Nucleus accumbens (tissue), 56 donors: ENCODE data around the gene CASD1.
A peak's percentile ranks its signal among the peaks of the same experiment; 100 is the strongest.

Experiments used
- DNase-seq, 56 donors: peaks; one replicate each; lab custom pipeline; 2025; lab: John Stamatoyannopoulos, UW

The CASD1 gene

GRCh38 chr7:94509264-94509886, at the start of gene CASD1:
Gene CASD1, plus strand, starts transcription at chr7:94509809. Its CDS starts 276 bp downstream, at chr7:94510085.
- peak in 52 of 56 donors; percentile 8 to 87 (median 64) for DNase-seq

DNA sequence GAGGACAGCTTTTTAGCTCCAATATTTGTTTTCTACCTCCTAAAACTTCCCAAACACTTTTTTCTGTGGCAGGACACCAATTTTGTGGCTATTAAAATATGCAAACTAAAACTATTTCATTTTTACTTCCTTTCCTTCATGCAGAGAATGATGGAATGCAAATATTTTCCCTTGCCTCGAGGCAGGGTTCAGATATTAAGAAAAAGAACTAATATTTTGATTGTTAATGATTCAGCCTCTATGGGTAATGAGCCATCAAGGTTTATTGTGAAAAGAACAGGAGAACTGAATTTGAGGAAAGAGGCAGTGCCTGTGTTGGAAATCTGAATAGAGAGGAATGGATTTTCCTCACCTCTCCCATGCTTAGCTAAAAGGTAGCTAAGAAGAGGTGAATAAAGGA, 43.1 kb upstream of the CASD1 start:
- DNase-seq: no peak

DNA sequence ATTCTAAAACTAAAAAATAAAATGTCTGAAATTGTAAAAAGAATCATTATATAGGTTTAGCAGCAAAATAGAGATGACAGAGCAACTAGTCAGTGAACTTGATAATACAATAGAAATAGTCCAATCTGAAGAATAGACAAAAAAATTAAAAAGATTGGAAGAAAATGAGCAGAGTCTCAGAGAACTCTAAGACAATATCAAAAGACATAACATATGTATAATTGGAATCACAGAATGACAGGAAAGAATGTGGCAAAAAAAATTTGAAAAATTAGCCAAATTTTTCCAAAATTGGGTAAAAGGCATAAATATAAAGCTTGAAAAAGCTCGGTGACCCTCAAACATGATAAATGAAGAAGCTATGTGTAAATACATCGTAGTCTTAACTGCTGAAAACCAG, 38.0 kb upstream of the CASD1 start:
- no peak for DNase-seq

DNA sequence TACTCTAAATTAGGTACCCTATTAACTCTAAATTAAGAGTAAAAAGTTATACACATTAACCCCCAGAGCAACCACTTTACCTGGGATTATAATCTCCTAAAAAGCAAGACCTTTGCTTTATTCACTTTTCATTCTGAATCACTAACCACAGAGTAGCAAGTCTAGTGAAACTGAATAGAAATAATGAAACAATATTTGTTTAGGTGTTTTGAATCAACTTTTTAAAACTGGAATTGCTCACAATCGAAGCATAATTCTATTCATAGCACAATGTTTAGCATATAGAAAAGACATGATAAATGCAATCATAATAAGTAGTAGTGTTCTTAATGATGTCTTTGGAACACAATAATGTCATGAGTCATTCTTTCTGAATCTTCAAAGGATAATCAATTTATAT, 37.0 kb upstream of the CASD1 start:
- DNase-seq: no peak

GRCh38 chr7:94476251-94476840, 33.3 kb upstream of the CASD1 start:
- DNase-seq: no peak

DNA sequence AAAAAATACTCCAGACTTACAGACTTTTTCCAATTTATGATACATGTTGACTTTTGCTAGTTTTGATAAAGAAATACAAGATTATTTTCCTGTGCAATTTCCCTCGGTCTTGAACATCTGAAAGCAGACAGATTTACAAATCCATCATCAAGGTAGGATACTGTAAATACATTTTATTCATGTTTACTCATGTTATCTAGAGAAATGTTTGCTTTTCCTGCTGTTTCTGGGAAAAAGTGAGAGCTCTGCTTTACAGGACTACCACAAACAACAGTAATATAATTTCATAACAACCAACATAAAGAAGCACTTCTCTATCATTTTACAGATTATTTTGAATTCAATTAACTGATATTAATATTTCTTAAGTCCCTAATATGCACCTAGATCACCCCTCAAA, 31.7 kb upstream of the CASD1 start:
- no peak for DNase-seq

- DNase-seq: no peak
Measured at GRCh38 chr7:94478648-94479214, 30.9 kb upstream of the CASD1 start.

- peak in 1 of 56 donors; percentile 0 for DNase-seq
Measured at GRCh38 chr7:94481279-94481678, 28.3 kb upstream of the CASD1 start.

DNA sequence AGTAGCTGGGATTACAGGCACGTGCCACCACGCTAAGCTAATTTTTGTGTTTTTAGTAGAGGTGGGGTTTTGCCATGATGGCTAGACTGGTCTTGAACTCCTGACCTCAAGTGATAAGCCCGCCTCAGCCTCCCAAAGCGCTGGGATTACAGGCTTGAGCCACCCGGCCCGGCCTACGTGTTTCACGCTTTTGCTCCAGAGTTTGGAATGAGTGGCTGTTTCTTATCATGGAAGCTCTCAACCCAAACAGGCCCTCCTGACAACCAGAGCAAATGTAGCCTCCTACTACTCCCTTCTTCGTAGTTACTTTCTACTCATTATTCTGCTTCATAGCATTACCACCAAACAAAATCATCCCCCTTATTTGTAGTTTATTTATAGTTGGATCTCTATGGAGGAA, 26.8 kb upstream of the CASD1 start:
- no peak for DNase-seq

DNA sequence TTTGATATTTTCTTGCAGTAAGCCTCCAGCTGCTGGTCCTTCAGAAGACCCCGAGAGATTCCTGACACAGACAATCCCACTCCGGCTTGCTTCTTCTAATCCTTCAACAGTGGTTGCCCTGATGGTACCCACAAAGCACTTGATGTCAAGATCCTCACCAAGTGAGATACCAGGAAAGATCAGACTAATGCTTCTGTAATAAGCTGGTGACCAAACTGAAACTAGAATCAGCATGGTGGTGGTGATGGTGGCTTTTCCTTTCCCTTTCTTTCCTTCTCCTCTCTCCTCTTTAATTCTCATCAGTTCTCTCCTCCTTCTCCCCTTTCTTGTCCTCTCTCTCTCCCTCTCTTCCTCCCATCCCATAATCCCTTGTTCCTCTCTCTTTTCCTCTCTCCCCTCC, 25.8 kb upstream of the CASD1 start:
- DNase-seq: no peak

DNA sequence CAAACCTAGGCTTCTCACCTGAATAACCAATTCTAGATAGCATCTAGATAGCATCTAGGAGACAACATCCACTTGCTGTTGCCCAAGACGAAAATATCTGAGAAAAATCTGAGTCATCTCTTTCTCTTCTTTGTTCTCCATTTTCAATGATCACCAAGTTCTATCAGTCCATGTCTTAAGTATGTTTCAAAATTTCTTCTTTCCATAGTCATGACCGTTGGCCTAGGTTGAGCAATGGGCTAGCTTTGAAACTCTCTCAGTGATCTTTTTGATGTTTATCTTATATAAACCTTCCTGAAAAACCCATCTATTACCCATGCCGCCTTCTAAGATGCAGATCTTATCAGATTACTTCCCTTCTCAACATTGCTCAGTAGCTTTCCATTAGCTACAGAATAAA, 23.4 kb upstream of the CASD1 start:
- no peak for DNase-seq

DNA sequence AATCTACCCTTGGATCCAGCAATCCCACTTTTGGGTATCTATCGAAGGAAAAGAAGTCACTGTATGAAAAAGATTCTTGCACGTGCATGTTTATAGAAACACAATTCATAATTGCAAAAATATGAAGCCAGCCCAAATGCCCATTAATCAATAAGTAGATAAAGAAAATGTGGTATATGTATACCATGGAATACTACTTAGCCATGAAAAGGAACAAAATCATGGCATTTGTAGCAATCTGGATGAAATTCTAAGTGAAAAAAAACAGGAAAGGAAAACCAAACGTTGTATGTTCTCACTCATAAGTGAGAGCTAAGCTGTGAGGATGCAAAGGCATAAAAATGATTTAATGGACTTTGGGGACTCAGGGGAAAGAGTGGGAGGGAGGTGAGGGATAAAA, 18.2 kb upstream of the CASD1 start:
- DNase-seq: no peak

DNA sequence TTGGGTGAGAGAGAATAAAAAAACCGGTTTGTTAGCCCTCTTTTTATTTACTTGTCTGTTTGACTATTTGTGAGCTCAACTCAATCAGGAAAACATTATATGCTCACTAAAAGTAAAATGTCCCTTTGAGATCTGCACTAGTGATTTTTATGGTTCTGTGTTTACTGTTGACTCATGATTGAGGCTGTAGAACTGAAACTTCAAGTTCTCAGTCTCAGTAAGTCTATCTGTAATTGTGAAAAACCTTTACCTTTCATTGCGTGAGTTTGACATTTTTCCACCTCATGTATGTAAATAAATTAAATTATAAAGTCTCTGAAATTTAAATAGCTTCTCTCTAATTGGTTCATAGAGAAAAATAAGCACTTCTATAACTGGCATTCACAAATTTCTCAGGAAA, 17.0 kb upstream of the CASD1 start:
- DNase-seq: no peak

DNA sequence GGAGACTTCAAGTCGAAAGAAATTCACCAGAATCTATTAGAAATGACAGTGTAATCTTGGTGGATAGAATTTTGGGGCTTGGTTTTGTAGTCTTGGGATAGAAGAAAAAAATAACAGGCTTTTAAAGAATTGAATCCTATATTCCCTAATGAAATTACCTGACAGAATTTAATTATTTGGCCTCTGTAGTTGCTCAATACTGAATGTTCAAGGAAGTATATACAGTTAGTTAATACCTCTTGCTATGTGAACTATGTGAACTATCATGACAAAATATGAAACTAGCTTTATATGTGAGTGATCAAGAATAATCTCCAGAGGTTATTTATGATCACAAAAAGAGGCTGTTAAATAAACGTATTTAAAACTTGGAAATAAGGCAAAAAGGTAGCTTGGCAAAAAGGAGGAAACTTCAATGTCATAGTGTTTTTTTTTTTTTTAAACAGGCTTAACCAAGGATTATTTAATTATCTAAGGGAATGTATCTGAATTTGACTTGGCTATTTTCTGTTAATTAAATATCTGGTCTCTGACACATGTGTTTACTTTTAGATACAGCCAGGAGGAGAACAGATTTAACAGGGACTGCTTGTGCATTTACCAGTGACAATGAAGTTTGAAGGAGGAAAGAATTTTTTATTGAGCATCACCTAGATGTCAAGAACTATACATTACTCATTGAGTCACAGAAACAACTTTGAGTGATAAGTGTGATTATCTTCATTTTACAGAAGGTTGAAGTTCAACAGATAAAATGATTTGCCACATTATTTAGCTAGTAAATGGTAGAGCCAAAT, 11.5 kb upstream of the CASD1 start:
- no peak for DNase-seq

DNA sequence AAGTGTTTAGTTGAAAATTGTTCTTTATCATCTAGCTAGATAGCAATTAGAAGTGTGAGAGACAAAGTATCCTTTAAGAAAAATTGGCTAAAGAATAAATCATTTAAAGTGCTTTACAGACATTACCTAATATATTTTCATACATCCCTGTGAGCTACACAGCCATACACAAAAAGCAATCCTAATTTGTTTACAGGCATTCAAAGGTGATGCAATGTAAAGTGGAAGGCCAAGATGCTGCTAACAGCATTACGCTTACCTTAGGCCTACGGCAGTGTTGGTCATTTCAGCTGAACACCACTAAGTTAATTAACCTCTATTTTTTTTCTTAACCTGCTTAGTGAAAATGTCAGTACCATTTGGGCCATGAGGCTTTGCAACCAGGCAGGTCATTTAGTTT, 10.7 kb upstream of the CASD1 start:
- no peak for DNase-seq

- no peak for DNase-seq
Measured at GRCh38 chr7:94507462-94507861, 2.1 kb upstream of the CASD1 start.

DNA sequence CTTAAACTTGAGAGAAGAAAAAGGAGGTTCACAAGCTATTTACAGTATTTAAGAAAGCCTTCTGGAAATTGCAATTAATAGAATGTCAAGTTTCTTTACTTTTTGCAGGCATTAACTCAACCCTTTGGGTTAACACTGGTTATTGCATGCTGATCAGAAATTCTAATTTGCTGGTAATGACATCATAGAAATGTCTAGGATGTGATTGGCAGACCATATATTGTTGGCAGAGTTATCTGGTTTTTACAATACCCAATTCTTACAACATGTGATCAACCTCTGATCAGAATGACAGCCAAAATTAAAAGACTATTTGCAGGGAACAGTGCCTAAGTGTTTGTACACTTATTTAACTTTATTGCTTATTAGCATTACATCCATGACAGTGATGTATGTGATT, 1.6 kb upstream of the CASD1 start:
- DNase-seq: no peak

DNA sequence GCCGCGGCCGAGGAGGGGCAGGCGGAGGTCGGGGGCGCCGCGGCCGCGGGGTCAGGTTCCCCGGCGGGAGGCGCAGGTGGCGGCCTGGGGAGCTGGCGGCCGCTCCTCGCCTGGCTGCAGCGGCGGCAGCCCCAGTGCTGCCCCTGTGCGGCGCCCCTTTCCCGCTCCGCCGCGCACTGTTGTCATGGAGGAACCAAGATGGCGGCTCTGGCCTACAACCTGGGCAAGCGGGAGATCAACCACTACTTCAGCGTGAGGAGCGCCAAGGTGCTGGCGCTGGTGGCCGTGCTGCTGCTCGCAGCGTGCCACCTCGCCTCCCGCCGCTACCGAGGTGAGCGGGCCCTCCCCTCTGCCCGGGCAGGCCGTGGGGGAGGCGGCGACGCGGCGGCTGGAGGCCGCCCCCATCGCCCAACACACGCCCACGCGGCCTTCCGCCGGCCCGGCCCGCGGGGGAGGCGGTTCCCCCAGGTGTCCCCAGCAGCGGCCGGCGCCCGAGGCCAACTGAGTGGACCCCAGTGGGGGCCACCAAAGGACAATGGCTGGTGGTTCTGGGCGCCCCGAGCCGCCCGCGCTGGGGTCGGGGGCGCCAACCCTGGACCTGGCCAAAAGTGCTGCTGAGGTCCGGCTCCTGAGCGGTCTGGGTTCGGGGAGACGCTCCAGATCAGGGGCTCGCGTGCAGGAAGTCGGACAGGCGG, 425 bp downstream of the CASD1 start:
- peak in 54 of 56 donors; percentile 20 to 87 (median 65) for DNase-seq

- DNase-seq: peak in 44 of 56 donors; percentile 6 to 74 (median 50)
Measured at GRCh38 chr7:94510582-94511496, 1.2 kb downstream of the CASD1 start.

GRCh38 chr7:94511718-94512117, 2.1 kb downstream of the CASD1 start:
- no peak for DNase-seq
